Measurements from ENCODE around the gene KCNJ16.

The KCNJ16 gene

GRCh38 chr17:70132505-70132904 lies 57.5 kb downstream of the KCNJ16 start:
- DNase-seq = no peak

- DNase-seq = no peak
These were observed 59.0 kb downstream of the KCNJ16 start for GRCh38 chr17:70134042-70134441.

GRCh38 chr17:70134777-70135176 lies 59.8 kb downstream of the KCNJ16 start:
- DNase-seq = no peak

GRCh38 chr17:70136131-70136530 lies 61.1 kb downstream of the KCNJ16 start:
- DNase-seq = no peak

- peak; percentile 68 for DNase-seq
These were observed 62.6 kb downstream of the KCNJ16 start for GRCh38 chr17:70137451-70138230.

- no peak for DNase-seq
These were observed 63.4 kb downstream of the KCNJ16 start for GRCh38 chr17:70138291-70138865.

- peak; percentile 12 for DNase-seq
These were observed 64.5 kb downstream of the KCNJ16 start for GRCh38 chr17:70139449-70139993.

GRCh38 chr17:70144260-70144846 lies 69.3 kb downstream of the KCNJ16 start:
- peak; percentile 30 for DNase-seq

- DNase-seq = no peak
These were observed 78.2 kb downstream of the KCNJ16 start for GRCh38 chr17:70153210-70153609.

- no peak for DNase-seq
These were observed 82.1 kb downstream of the KCNJ16 start for GRCh38 chr17:70157151-70157550.

- DNase-seq = no peak
These were observed 83.2 kb downstream of the KCNJ16 start for GRCh38 chr17:70158180-70158579.

- DNase-seq = no peak
These were observed 83.6 kb downstream of the KCNJ16 start for GRCh38 chr17:70158591-70158990.

GRCh38 chr17:70159980-70160379 lies 85.0 kb downstream of the KCNJ16 start:
- no peak for DNase-seq

- DNase-seq = no peak
These were observed 86.5 kb downstream of the KCNJ16 start for GRCh38 chr17:70161519-70161918.

- DNase-seq = no peak
These were observed 90.4 kb downstream of the KCNJ16 start for GRCh38 chr17:70165383-70165782.

- no peak for DNase-seq
These were observed 91.6 kb downstream of the KCNJ16 start for GRCh38 chr17:70166615-70167014.

- peak; percentile 79 for DNase-seq
These were observed 93.3 kb downstream of the KCNJ16 start for GRCh38 chr17:70168044-70168976.

GRCh38 chr17:70168977-70169708 lies 94.1 kb downstream of the KCNJ16 start, which contains the start of gene KCNJ2:
TSS of gene KCNJ2 (plus strand) at chr17:70169532. CDS start at chr17:70175040, 5,508 bp downstream.
- DNase-seq = peak; percentile 97

- DNase-seq = no peak
These were observed 94.9 kb downstream of the KCNJ16 start for GRCh38 chr17:70169709-70170597.

- no peak for DNase-seq
These were observed 96.1 kb downstream of the KCNJ16 start for GRCh38 chr17:70171159-70171558.

GRCh38 chr17:70172449-70172848 lies 97.4 kb downstream of the KCNJ16 start:
- DNase-seq = no peak
